Measurements from ENCODE around the gene PLAAT5.

DNA sequence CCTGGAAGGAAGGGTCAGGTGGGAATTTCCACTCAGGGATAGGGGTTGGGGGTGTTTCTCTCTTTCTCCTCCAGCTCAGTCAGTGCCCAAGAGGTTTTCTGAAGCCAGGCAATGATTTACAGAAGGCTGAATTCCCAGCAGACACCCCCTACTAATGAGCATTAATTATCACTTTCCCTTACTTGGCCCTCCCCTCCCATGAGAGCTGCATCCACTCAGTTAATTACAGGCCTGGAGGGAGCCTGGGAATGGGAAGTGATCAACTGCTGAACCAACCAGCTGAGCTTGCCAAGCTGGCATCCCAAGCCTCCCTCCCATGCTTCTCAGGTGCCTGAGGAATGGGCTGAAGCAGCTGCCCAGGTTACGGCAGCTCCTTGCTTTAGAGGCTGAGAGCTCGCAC, 15.9 kb upstream of the PLAAT5 start:
- TF ChIP-seq, protein P1, sequence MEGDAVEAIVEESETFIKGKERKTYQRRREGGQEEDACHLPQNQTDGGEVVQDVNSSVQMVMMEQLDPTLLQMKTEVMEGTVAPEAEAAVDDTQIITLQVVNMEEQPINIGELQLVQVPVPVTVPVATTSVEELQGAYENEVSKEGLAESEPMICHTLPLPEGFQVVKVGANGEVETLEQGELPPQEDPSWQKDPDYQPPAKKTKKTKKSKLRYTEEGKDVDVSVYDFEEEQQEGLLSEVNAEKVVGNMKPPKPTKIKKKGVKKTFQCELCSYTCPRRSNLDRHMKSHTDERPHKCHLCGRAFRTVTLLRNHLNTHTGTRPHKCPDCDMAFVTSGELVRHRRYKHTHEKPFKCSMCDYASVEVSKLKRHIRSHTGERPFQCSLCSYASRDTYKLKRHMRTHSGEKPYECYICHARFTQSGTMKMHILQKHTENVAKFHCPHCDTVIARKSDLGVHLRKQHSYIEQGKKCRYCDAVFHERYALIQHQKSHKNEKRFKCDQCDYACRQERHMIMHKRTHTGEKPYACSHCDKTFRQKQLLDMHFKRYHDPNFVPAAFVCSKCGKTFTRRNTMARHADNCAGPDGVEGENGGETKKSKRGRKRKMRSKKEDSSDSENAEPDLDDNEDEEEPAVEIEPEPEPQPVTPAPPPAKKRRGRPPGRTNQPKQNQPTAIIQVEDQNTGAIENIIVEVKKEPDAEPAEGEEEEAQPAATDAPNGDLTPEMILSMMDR (IDR thresholded peaks at IDR 0.05) = no peak
- no peak for TF ChIP-seq POLR2A (IDR thresholded peaks at IDR 0.05)
